H1 (cell line): Measurements from ENCODE around the gene CHD1. TPM values are rescaled to one million over a fixed set of nuclear protein-coding genes. Genes with fewer than 3 reads are reported as not detected.

Source experiments
- CTCF ChIA-PET: fragments of 300-600 bp; sonication (Branson Sonifier 250); formaldehyde crosslinking; loops from one replicate; lab custom pipeline; 2021; ENCODE audit not compliant: partially characterized antibody; lab: Charles Lee
- POLR2A ChIA-PET: fragments of 300-600 bp; sonication (Branson Sonifier 250); formaldehyde crosslinking; loops from one replicate; lab custom pipeline; 2021; ENCODE audit warnings: inconsistent platforms; ENCODE audit not compliant: partially characterized antibody; lab: Charles Lee
- DNase-seq, 2 experiments: peaks; one replicate each; pipeline versions ENCODE4 v3.0.0 to v3.0.0-alpha.2; 2010 to 2022; ENCODE audit warnings: low spot score in 2 of 2, low read depth in 1 of 2, mixed read lengths in 1 of 2
- FAIRE-seq: peaks from 2 replicates; lab custom pipeline; 2011; peaks lifted over from hg19 to GRCh38; lab: Jason Lieb, UNC
- H2AFZ ChIP-seq: 2 replicates; pipeline ENCODE4 v1.8.1; 2012; ENCODE audit warnings: low read length, inconsistent platforms
- H2AK5ac ChIP-seq: 2 replicates; pipeline ENCODE4 v1.6.1; 2013; ENCODE audit warnings: low read depth, low read length
- H2BK120ac ChIP-seq: replicated peaks from 2 replicates; pipeline ENCODE3; 2013; ENCODE audit warnings: low read depth, low read length, inconsistent platforms
- H2BK12ac ChIP-seq: 2 replicates; pipeline ENCODE4 v1.6.1; 2013; ENCODE audit warnings: low read depth, low read length
- H2BK15ac ChIP-seq: 2 replicates; pipeline ENCODE4 v1.6.1; 2013; ENCODE audit warnings: low read length
- H2BK20ac ChIP-seq: 2 replicates; pipeline ENCODE4 v1.6.1; 2013; ENCODE audit warnings: low read length
- H2BK5ac ChIP-seq: 2 replicates; pipeline ENCODE4 v1.6.1; 2013; ENCODE audit warnings: low read depth, low read length
- H3K14ac ChIP-seq: 2 replicates; pipeline ENCODE4 v1.6.1; 2013; ENCODE audit warnings: inconsistent platforms; ENCODE audit not compliant: insufficient read length
- H3K18ac ChIP-seq: 2 replicates; pipeline ENCODE4 v1.6.1; 2013; ENCODE audit warnings: low read length; ENCODE audit errors: extremely low read depth
- H3K23ac ChIP-seq: 2 replicates; pipeline ENCODE4 v1.6.1; 2013; ENCODE audit warnings: inconsistent platforms; ENCODE audit not compliant: insufficient read length
- H3K23me2 ChIP-seq: 2 replicates; pipeline ENCODE4 v1.6.1; 2013; ENCODE audit warnings: low read depth, low read length
- H3K27ac ChIP-seq: 2 replicates; pipeline ENCODE4 v1.6.1; 2011; ENCODE audit warnings: low read depth, low read length, inconsistent platforms
- H3K27me3 ChIP-seq, 4 experiments: replicated peaks in 1 of 4; 1 replicate in 1 of 4; 2 replicates in 3 of 4; pipeline versions ENCODE4 v1.6.1 to v1.8.1; 2011 to 2013; ENCODE audit warnings: low read length in 3 of 4, mild to moderate bottlenecking in 3 of 4, inconsistent platforms in 2 of 4, mixed read lengths in 2 of 4, moderate library complexity in 1 of 4; ENCODE audit not compliant: control insufficient read depth in 3 of 4, insufficient read depth in 3 of 4; ENCODE audit errors: extremely low read depth in 1 of 4
- H3K36me3 ChIP-seq, 4 experiments: 2 replicates each; pipeline versions ENCODE4 v1.6.1 to v1.8.1; 2011 to 2013; ENCODE audit warnings: mild to moderate bottlenecking in 4 of 4, low read length in 3 of 4, moderate library complexity in 2 of 4, control low read depth in 1 of 4, inconsistent platforms in 1 of 4; ENCODE audit not compliant: insufficient read depth in 4 of 4, control insufficient read depth in 2 of 4
- H3K4ac ChIP-seq: replicated peaks from 2 replicates; pipeline ENCODE3; 2013; ENCODE audit warnings: low read length, low read depth, mixed read lengths, inconsistent platforms; ENCODE audit not compliant: insufficient read length
- H3K4me1 ChIP-seq, 4 experiments: replicated peaks in 1 of 4; 1 replicate in 1 of 4; 2 replicates in 3 of 4; pipeline versions ENCODE4 v1.6.1 to v1.8.1; 2011 to 2013; ENCODE audit warnings: low read length in 3 of 4, inconsistent platforms in 2 of 4, mixed read lengths in 1 of 4; ENCODE audit not compliant: insufficient read depth in 4 of 4, control insufficient read depth in 3 of 4
- H3K4me2 ChIP-seq, 2 experiments: 2 replicates each; pipeline versions ENCODE4 v1.6.1 to v1.8.1; 2011 to 2013; ENCODE audit warnings: low read depth in 2 of 2, low read length in 2 of 2, control low read depth in 1 of 2, inconsistent platforms in 1 of 2, mild to moderate bottlenecking in 1 of 2; ENCODE audit not compliant: insufficient read depth in 1 of 2
- H3K4me3 ChIP-seq, 4 experiments: fragments of 200-600, 300-600 bp in 1 of 4; sonication (generic), shearing (Covaris generic), sonication (Bioruptor Twin) in 1 of 4; 2 replicates each; pipeline versions ENCODE4 v1.5.1 to v1.8.1; 2011 to 2016; ENCODE audit warnings: low read length in 4 of 4, low read depth in 3 of 4, control low read depth in 2 of 4, inconsistent platforms in 2 of 4, mild to moderate bottlenecking in 2 of 4, mixed read lengths in 1 of 4, moderate library complexity in 1 of 4; ENCODE audit not compliant: insufficient read depth in 2 of 4; ENCODE audit errors: extremely low read depth in 1 of 4
- H3K56ac ChIP-seq: replicated peaks from 2 replicates; pipeline ENCODE3; 2013; ENCODE audit warnings: low read depth, mild to moderate bottlenecking, mixed read lengths, low read length, inconsistent platforms; ENCODE audit not compliant: insufficient read length
- H3K79me1 ChIP-seq: 2 replicates; pipeline ENCODE4 v1.6.1; 2013; ENCODE audit warnings: low read depth, low read length, control low read depth
- H3K79me2 ChIP-seq, 2 experiments: 2 replicates each; pipeline versions ENCODE4 v1.6.1 to v1.8.1; 2012 to 2013; ENCODE audit warnings: low read length in 2 of 2, mild to moderate bottlenecking in 2 of 2, inconsistent platforms in 1 of 2; ENCODE audit not compliant: insufficient read depth in 2 of 2, control insufficient read depth in 1 of 2
- H3K9ac ChIP-seq, 4 experiments: replicated peaks in 1 of 4; 1 replicate in 1 of 4; 2 replicates in 3 of 4; pipeline versions ENCODE4 v1.6.1 to v1.8.1; 2011 to 2013; ENCODE audit warnings: low read depth in 3 of 4, low read length in 3 of 4, control low read depth in 2 of 4, mild to moderate bottlenecking in 2 of 4, moderate library complexity in 2 of 4, inconsistent platforms in 1 of 4; ENCODE audit errors: extremely low read depth in 1 of 4
- H3K9me3 ChIP-seq, 2 experiments: 2 replicates each; pipeline versions ENCODE4 v1.6.1 to v1.8.1; 2012 to 2013; ENCODE audit warnings: mild to moderate bottlenecking in 2 of 2, moderate library complexity in 2 of 2, control low read depth in 1 of 2, inconsistent platforms in 1 of 2, low read depth in 1 of 2, low read length in 1 of 2, mixed read lengths in 1 of 2; ENCODE audit not compliant: insufficient read depth in 2 of 2
- H4K20me1 ChIP-seq, 2 experiments: replicated peaks in 1 of 2; 2 replicates each; pipeline versions ENCODE3 to v1.8.1; 2011 to 2013; ENCODE audit warnings: inconsistent platforms in 2 of 2, low read length in 2 of 2, mild to moderate bottlenecking in 1 of 2; ENCODE audit not compliant: insufficient read depth in 2 of 2, control insufficient read depth in 1 of 2
- H4K5ac ChIP-seq: 2 replicates; pipeline ENCODE4 v1.6.1; 2013; ENCODE audit warnings: low read length, low read depth, mixed read lengths, inconsistent platforms; ENCODE audit not compliant: insufficient read length
- H4K8ac ChIP-seq: 2 replicates; pipeline ENCODE4 v1.8.0; 2013; ENCODE audit warnings: mild to moderate bottlenecking, moderate library complexity, low read length, inconsistent platforms; ENCODE audit not compliant: insufficient read depth; ENCODE audit errors: extremely low read depth
- H4K91ac ChIP-seq: replicated peaks from 2 replicates; pipeline ENCODE3; 2013; ENCODE audit warnings: low read length, mixed read lengths, inconsistent platforms; ENCODE audit not compliant: insufficient read length
- CBX5 ChIP-seq: fragments of 300-800, 300-1000 bp; sonication (generic); IDR thresholded peaks from 2 replicates; pipeline ENCODE4 v1.7.1; 2016; ENCODE audit warnings: antibody characterized with exemption, low read length, low read depth
- NRF1 ChIP-seq: IDR thresholded peaks from 2 replicates; pipeline ENCODE4 v1.6.1; 2011; ENCODE audit warnings: mild to moderate bottlenecking, low read depth, low read length, improper control_type of control experiment
- RAD21 ChIP-seq, 2 experiments: IDR thresholded peaks in 1 of 2; conservative IDR thresholded peaks in 1 of 2; 2 replicates each; pipeline ENCODE4 v1.6.1; 2011; ENCODE audit warnings: low read depth in 2 of 2, low read length in 2 of 2, improper control_type of control experiment in 1 of 2, inconsistent platforms in 1 of 2, mild to moderate bottlenecking in 1 of 2, moderate library complexity in 1 of 2
- RFX5 ChIP-seq: IDR thresholded peaks from 2 replicates; pipeline ENCODE4 v1.6.1; 2011; ENCODE audit warnings: low read depth, low read length, improper control_type of control experiment, borderline replicate concordance
- TEAD4 ChIP-seq: IDR thresholded peaks from 2 replicates; pipeline ENCODE4 v1.6.1; 2012; ENCODE audit warnings: low read depth, low read length, inconsistent platforms, mixed read lengths
- WGBS, 2 experiments: shearing (Covaris generic) in 1 of 2; methylation state at CpG; one replicate each; pipeline versions ENCODE4 v1.1.6 to v1.1.7; 2013 to 2015; ENCODE audit warnings: low lambda C conversion rate in 2 of 2, mixed read lengths in 2 of 2, inconsistent platforms in 1 of 2, low coverage in 1 of 2, missing lambda C conversion rate in 1 of 2; ENCODE audit not compliant: insufficient replicate concordance in 2 of 2, insufficient coverage in 1 of 2, insufficient read length in 1 of 2; ENCODE audit errors: extremely low coverage in 1 of 2, missing lambda C conversion rate in 1 of 2; 5-methylcytosine and 5-hydroxymethylcytosine counted together
- polyA plus RNA-seq, 7 experiments: library from polyadenylated mRNA; depleted of rRNA in 3 of 7; stranded (reverse) in 5 of 7; unstranded in 2 of 7; fragments of >200 nt in 5 of 7; fragments of 200-250 nt in 2 of 7; gene quantifications; 1 replicate in 5 of 7; 2 replicates in 1 of 7; 4 replicates in 1 of 7; pipeline versions ENCODE4 v1.2.1 to v1.2.3, GENCODE V29; 2011 to 2013; ENCODE audit warnings: missing spikeins in 2 of 7, mixed read lengths in 2 of 7
- total RNA-seq: library from RNA; stranded (reverse); fragmentation: NEBNext Ultra II Directional; extraction: Animal tissue kit (Norgen Biotek cat#: 25700); gene quantifications from 2 replicates; pipeline ENCODE4 v1.2.1, GENCODE V29; 2021

The CHD1 gene
- total and polyA plus RNA-seq, 2 of the 8 experiments (the other 6 are each of a cell fraction or from before 2014, with no cell fraction given): 15.6 to 53.0 TPM

DNA sequence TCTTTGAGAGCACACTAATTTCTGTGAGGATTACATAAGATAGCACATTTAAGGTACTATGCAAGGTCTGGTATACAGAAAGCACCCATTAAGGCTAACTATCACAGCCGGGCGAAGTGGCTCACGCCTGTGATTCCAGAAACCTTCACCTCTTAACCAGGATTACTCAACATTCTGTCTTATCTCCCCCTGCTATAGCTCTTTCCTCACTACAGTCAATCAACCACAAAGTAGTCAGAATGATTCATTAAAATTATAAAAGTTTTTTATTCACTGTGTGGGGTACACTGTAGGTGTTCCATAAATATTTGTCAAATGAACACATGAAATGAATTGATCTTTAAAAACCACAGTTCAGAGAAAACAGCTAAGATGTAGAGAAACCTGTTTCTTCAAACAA is 48.7 kb downstream of the CHD1 start:
- H4K8ac ChIP-seq: no peak overlapping the region
- H2AK5ac ChIP-seq: no peak overlapping the region
- H3K4ac ChIP-seq: no peak overlapping the region
- no peak for FAIRE-seq
- H2AFZ ChIP-seq: no peak overlapping the region
- peaks cover 3 to 84% (median 38%) of the 10 kb centered on the region in 4 experiments for H3K36me3 ChIP-seq
- TF ChIP-seq NRF1 (no peak), CBX5 (no peak), TEAD4 (no peak), RAD21 (IDR thresholded peaks at IDR 0.05 in 1 of 2, conservative IDR thresholded peaks at IDR 0.05 in 1 of 2; ENCODE audit: low read depth in 2 of 2, low read length in 2 of 2) (no peak), RFX5 (no peak)
- TF ChIP-seq, all 59 proteins: peak for 0
- Histone ChIP-seq H3K4me2 (no peak overlapping the region), H3K56ac (no peak overlapping the region), H3K18ac (no peak overlapping the region), H3K23me2 (no peaks in the 10 kb centered on the region), H3K23ac (no peak overlapping the region), H3K27me3 (no peaks in the 10 kb centered on the region), H4K5ac (no peak overlapping the region), H3K79me2 (no peaks in the 10 kb centered on the region), H2BK12ac (no peak overlapping the region), H3K14ac (no peak overlapping the region), H2BK120ac (no peak overlapping the region), H3K9me3 (no peaks in the 10 kb centered on the region), H2BK20ac (no peak overlapping the region), H2BK15ac (no peak overlapping the region), H3K9ac (no peak overlapping the region), H3K79me1 (no peaks in the 10 kb centered on the region), H4K91ac (no peak overlapping the region), H3K27ac (no peak overlapping the region), H4K20me1 (peaks cover 0 to 2% of the 10 kb centered on the region in 2 experiments), H2BK5ac (no peak overlapping the region), H3K4me1 (no peaks in the 10 kb centered on the region), H3K4me3 (no peak overlapping the region)
- WGBS, 2 experiments: 97% methylated on average over 3 of the region's 3 CpGs; no CpG with 5 or more reads in 1 of the 2 experiments
- CTCF ChIA-PET: interaction anchor here (1.3 kb wide), 1 partner anchor 11 kb away, joined by 4 read pairs; no protein-coding TSS in a partner anchor
- DNase-seq: no peak
- POLR2A ChIA-PET: no interaction called here
